Brain pericyte (primary cell): Measurements from ENCODE around the gene SKOR1.

Source experiments
- DNase-seq: peaks from one replicate; pipeline ENCODE4 v3.0.0-alpha.2; 2012; ENCODE audit warnings: low read depth, low spot score

SKOR1 gene

GRCh38 chr15:67818464-67818863, 6.8 kb upstream of the SKOR1 start:
- DNase-seq = no peak

- no peak for DNase-seq
Observed at GRCh38 chr15:67819636-67820035, 5.7 kb upstream of the SKOR1 start.

DNA sequence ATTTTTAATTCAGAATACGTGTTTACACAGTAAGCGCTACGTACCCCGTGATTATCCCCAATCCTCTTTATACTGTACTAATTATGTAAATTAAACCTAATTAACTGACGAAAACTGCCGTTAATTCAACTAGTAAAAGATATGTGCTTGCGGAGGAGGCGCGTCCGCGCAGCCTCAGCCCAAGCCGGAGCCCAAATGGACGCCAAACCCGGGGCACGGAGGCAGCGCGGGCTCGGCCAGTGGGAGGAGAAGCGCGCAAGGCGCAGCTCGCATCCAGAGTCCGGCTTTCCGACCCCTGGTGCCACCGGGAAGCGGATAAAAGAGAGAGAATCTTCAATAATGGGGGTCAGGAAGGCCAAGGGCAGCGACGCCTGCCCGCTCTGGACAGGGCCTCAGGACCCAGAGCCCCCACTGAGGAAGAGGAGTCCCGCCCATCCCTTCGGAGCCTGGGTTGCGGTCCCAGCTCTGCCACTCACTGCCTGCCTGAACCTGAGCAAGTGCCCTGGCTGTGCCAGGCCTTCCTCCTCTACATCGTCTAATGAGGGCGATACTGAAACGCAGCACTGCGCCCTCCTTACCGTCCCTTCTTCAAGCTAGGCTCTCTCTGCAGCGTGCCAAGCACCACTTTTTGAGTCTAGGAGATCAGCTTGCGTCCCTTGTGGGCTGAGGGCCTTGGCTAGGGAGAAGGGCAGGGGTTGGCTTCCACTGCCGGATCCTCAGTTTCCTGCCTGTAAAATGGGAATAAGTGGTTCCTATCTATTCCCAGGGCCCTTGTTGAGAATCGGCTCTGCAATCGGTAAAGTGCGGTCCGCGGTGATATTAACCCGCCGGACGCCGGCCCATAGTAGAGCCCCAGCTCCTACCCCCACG, 5.0 kb upstream of the SKOR1 start:
- DNase-seq = no peak

DNA sequence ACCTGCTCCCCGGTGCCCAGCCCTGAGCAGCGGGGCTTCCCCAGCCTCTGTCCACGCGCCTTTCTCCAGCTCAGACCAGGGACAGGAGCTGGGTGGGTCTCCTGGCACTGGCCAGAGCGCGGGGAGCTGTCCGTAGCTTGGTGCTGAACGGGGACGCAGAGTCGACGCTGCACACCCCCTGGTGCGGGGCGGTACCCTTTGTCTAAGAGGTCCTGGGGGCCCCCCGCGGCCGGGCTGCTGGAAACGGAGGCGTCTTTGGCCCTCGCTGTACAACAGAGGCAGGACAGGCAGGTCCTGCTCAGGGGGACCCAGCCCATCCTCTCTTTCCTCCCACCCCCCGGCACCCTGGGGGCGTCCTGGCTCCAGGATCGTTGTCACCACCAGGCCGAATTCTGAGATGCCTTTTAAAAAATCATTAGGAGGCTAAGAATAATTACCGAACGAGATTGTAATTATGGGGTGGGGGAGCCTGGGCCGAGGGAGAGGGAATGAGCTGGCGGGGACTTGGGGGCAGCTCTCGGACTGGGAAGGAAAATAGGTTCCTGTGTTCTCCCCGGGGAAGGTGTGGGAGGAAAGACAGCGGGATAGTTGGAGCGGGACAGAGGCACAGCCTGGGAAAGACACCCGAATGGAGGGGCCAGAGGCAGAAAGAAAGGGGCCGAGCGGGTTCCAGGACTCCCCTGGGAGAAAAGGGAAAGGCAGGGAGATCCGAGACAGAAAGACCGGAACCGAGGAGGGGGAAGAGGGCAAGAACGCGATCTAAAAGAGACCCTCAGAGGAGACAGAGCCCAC, 4.1 kb upstream of the SKOR1 start:
- no peak for DNase-seq

GRCh38 chr15:67821784-67822440, 3.4 kb upstream of the SKOR1 start:
- no peak for DNase-seq

- DNase-seq = no peak
Observed at GRCh38 chr15:67822537-67823313, 2.6 kb upstream of the SKOR1 start.

DNA sequence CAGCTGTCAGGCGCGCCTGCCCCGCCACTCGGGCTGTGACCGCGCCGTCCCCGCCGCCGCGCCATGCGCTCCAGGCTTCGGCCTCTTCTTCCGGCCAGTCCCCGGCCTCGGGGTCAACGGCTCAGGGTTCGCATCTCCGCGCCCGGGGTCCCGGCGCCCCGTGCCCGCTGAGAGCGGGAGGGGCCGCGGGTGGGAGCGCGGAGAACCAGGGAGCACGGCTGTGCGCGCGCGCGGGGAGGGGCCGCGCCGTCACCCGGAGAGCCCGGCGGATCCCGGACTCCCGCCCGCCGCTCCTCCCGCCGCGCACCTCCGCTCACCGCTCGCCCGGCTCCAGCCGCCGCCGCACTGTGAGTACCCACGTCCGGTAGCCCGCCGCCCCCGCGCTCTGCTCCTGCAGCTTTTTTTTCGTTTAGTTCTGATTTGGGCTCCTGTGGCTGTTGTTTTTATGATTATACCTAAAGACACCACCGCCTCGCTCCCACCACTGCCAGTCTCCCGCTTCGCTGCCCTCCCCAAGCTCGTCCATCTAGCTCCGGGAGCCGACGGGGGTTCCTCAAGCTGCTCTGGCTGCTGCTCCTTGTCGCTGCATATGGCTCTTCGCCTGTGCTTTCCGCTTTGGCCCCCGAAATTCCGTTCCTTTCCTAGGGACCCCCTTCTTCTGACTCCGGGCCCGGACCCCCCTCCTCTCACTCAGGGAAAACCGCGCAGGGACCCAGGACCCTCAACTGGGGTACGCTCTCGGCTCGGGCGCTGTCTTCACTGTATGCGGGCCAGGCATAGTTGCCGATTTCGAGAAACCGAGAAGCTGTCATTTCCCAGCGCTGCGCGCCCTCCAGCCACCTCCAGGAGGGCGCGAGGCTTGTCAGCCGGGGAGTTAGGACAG, 1.8 kb upstream of the SKOR1 start:
- DNase-seq = no peak

GRCh38 chr15:67824197-67824968, 926 bp upstream of the SKOR1 start:
- no peak for DNase-seq

- no peak for DNase-seq
Observed at GRCh38 chr15:67825881-67826716, 790 bp downstream of the SKOR1 start.

GRCh38 chr15:67826717-67827561, 1.6 kb downstream of the SKOR1 start:
- no peak for DNase-seq

DNA sequence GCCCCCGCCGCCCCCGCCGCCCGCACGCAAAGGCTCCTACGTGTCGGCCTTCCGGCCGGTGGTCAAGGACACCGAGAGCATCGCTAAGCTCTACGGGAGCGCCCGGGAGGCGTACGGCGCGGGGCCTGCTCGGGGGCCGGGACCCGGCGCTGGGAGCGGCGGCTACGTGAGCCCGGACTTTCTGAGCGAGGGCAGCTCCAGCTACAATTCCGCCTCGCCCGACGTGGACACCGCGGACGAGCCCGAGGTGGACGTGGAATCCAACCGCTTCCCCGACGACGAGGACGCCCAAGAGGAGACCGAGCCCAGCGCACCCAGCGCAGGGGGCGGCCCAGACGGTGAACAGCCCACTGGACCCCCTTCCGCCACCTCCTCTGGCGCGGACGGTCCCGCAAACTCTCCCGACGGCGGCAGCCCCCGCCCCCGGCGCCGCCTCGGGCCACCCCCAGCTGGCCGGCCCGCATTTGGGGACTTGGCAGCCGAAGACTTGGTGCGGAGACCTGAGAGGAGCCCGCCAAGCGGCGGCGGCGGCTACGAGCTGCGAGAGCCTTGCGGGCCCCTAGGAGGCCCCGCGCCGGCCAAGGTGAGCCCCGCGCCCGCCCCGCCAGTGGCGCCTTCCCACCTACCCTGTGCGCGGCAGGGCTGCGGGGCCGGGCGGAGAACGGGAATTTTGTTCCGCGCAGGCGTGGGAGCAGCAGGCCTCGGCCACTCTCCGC, 2.4 kb downstream of the SKOR1 start:
- no peak for DNase-seq

- DNase-seq = no peak
Observed at GRCh38 chr15:67828278-67828968, 3.1 kb downstream of the SKOR1 start.

DNA sequence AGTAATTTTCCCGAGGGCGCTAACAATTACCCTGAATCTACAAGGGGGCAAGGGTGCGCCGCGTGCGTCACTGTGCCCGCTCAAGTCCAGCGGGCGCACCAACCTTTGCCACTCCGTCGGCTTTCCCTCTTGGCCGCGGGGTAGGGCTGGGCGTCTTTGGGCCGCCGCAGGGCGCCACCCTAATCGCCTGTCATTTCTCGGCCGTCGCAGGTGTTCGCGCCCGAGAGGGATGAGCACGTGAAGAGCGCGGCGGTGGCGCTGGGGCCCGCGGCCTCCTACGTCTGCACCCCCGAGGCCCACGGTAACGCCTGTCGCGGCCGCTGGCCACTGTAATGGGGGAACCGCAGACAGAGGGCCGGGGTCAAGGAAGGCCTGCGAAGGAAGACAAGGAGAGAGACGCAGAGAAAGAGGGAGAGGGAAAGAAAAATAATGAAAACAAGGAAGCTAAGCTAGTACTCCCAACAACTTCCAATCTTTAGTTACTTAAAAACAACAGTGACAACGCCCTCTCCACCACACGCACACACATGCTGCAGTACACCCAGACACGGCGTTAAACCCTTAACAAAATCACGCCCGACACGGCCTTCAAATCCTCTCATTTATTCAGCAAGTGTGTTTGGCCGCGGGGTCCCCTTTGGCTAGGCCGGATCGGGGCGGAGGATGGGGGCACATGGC, 3.8 kb downstream of the SKOR1 start:
- DNase-seq = no peak

DNA sequence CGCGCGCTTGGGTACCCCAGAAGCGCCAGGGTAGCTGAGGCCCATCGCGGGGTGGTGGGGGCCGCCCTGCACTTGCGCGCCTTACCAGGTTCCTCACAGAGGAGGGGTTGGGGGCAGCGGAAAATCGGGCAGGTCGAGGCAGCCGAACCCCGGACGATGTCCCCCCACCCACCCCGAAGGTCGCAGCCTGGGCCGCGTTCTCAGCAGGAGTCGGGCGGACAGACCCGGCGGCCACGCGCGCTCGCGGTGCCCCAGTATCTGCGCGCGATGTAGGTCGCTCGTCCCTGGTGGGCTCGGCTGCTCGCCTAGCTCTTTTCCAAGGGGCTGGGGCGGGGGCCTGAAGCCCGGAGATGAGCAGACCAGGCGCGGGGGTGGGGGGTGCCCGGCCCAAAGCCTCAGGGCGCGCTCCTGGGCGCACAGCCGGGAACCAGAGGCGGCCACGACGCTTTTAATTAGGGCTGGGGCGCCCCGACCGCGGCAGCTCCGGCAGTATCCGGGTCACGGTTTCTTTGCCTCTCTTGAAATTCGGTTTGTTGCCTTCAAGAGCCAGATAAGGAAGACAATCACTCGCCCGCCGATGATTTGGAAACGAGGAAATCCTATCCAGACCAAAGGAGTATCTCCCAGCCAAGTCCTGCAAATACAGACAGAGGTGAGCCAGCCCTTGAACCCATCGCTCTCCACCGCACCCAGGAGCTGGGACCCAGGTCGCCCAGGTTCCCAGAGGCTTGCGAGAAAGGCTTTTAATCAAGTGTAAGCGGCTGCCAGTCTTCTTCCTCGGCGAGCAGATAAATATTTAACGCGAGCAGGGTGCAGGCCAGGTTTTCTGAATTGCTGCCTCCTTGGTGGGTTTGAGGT, 4.6 kb downstream of the SKOR1 start:
- DNase-seq = no peak

GRCh38 chr15:67831363-67831762, 6.1 kb downstream of the SKOR1 start:
- DNase-seq = no peak
